NCI-H526 treated with DMSO at 0.1 percent for 48 hours (cell line): ENCODE measurements around the gene DECR2.
"Not testable (repeated sequence)": the region's sequence is repeated elsewhere in the genome, so short reads cannot be mapped to it uniquely, and the experiment has no call there.

ENCODE experiments used
- DNase-seq: peaks from one replicate; lab custom pipeline; 2025; lab: John Stamatoyannopoulos, UW

The DECR2 gene

DNA sequence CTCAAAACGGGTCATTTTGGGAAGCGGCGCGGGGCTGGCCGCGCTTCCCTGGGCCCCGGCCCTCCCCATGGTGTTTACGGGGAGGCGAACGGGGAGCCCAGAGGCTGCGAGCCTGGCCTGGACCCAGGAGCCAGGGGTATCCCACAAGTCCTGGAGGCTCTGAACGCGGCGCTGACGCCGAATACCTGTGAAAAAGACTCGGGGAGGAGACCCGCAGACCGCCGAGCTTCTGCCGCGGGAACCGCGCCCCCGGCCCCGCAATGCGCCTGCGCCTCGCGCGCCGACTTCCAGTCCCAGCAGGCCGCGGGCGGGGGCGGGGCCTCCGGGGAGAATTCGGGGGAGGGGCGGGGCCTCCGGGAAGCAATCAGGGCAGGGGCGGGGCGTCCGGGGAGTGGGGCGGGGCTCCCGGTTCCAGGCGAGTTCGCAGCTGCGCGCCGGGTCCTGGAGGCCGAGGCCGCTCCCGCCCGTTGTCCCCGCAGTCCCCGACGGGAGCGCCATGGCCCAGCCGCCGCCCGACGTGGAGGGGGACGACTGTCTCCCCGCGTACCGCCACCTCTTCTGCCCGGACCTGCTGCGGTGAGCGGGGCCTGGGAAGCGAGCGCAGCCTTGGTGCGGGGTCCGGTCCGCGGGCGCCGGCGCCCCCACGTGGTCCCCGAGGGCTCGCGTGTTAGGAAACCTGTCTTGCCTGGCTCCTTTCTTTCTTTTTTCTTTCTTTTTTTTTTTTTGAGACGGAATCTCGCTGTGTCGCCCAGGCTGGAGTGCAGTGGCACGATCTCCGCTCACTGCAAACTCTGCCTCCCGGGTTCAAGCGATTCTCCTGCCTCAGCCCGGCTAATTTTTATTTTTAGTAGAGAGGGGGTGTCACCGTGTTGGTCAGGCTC, at the start of gene DECR2:
Gene DECR2 (plus strand): TSS at position 418 of the 881 bp plus-strand sequence. CDS start 79 bp downstream, at position 497.
- peak; percentile 74 for DNase-seq

DNA sequence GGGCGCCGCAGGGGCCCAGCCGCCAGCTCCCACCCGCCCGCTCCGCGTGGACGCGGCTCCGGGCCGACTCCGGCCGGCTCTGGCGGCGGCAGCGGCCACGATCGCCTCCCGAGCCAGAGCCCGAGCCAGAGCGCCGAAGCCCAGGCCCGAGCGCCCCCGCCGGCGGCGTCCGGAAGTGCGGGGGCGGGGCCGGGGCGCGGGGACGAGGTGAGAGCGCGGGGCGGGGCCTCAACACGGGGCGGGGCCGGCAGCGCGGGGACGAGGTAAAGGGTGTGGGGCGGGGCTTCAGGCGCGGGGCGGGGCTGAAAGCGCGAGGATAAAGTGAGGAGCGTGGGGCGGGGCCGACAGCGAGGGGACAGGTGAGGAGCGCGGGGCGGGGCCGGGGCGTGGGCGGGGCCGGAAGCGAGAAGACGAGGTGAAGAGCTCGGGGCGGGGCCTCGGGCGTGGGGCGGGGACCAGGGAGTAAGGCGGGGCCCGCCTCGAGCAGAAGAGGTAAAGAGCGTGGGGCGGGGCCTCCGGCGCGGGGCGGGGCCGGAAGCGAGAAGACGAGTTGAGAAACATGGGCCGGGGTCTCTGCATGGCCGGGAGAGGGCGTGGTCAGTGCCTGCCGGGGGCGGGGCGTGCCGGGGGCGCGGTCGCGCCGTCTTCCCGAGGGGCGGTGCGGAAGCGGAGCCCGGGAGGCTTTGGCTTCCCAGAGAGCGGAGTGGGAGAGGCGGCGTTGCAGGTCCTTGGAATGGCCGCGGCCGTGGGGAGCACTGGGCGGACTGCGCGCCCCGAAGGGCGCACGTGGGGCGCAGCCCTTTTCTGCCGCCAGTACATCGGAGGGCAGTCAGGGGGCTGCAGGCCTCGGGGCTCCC, 48.9 kb upstream of the DECR2 start, which contains the start of gene AXIN1:
Gene AXIN1 (minus strand): TSS at position 177 of the 857 bp plus-strand sequence. CDS start 5,698 bp downstream, outside the sequence.
- peak; percentile 82 for DNase-seq

DNA sequence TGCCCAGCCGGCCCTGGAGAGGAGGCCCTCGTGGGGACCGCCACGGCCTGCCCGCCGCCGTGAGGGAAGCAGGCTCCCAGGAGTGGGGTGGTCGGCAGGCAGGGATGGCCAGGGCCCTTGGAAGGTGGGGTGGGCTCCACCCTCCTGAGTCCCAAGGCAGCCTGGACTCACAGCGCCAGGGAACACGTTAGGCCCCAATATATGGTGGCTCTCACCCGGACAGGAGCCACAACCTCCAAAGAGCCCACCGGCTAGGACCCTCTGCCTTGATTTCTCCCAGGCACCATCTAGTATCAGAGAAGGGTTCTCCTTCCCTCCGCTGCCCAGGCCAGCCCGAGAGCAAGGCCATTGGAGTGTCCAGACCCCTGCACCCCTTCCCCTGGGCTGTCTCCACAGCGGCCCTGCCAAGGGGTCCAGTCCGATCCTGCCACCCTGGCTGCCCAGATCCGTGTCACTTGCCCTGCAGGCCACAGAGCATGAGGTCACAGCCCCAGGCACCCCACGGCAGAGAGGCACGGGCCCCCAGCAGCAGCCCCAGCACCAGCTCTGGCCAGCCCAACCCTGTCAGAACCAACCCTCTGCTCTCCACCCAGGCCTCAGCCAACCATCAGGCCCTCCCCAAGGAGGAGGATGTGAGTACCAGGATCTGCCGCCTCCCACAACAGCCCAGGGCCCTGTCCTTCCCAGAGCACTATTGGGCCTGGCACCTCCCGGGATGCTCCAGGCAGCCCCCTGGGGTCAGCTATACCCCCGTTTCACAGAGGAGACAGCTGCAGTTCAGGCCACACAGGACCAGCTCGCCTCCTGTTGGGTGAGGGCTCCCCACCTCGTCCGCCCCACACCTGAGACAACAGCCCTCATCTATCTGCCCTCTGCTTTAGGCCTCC, 48.0 kb upstream of the DECR2 start:
- DNase-seq: no peak

DNA sequence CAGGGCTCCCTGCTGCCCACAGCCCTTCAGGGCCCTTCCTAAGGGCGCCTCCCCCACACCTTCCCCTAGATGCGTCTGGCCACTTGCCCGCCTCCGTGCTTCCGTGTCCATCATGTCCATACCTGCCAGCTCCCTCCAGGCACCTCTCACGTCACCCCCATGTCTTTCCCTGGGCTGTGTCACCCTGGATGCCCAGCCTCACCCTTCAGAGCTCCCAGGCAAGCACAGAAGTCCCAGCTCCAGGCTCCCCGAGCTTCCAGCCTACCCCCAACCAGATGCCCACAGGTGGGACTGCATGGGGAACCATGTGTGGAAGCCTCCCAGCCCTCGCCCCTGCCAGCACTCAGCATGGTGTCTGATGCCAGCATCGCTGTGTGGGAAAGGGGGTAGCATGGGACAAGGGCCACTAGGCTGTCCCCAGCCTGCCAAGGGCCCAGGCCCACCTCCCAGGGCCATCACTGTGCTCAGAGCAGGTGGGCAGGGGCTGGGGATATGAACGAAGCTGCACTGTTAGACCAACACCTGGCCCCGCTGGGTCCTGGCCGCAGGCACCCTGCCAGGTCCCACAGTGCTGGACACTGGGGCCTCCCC, 47.3 kb upstream of the DECR2 start:
- no peak for DNase-seq

- no peak for DNase-seq
Measured at GRCh38 chr16:354971-355461, 46.7 kb upstream of the DECR2 start.

GRCh38 chr16:356741-357140, 44.9 kb upstream of the DECR2 start:
- no peak for DNase-seq

DNA sequence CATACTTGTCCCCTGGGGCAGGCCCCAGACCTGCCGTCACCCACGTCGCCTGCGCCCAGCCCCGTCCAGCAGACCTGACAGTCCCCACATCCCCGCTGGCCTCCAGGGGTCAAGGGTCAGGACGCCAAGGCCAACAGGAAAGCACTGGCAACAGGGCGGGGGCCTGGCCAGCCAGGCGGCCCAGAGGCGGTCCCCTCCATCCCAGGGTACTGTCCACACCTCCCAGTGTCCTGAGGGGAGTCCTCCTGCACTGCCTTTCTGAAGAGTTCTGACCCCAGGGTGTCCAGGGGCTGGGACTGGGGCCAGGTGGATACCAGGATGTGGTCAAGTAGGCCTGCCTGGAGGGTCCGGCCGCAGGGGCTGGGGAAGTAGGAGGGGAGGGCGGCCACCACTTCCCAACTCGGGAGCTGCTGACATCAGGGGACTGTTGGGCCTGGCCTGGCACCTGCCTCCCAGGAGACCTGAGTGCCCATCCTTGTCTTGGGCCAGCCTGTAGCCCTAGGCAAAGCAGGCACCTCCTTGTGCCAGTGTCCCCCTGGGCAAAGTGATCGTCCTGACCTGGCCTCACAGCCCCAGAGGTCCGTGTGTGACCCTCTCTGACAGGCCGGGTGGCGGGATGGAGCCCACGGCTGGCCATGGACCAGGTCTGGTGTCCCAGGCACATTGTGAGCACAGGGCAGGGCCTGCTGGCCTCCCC, 42.5 kb upstream of the DECR2 start:
- no peak for DNase-seq

- no peak for DNase-seq
Measured at GRCh38 chr16:359871-360697, 41.6 kb upstream of the DECR2 start.

GRCh38 chr16:360698-361336, 40.9 kb upstream of the DECR2 start:
- DNase-seq: no peak

DNA sequence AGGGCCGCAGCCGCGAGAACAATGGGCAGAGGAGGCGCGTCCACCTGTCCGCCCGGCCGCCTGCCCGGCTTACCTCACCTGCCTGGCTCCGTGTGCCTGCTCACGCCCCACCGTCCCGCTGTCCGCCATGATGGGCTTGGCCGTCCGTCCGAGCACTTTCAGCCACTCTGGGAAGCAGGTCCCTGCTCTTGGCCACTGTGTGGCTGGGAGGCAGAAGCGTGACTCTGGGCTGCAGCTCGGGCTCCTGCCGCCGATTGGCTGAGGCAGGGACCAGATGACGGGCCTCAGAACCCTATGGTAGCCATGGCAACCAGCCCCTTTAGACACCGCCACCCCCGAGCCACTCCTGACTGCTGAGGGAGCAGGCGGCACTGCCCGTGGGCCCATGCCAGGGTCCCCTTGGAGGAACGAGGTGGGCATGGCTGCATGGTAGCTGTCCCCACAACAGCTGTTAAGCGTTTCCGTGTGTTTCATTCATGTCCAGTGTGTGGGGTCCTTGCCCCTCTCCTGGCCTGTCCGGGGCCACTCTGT, 40.3 kb upstream of the DECR2 start:
- DNase-seq: no peak

- DNase-seq: peak; percentile 33
Measured at GRCh38 chr16:361872-362701, 39.6 kb upstream of the DECR2 start.

DNA sequence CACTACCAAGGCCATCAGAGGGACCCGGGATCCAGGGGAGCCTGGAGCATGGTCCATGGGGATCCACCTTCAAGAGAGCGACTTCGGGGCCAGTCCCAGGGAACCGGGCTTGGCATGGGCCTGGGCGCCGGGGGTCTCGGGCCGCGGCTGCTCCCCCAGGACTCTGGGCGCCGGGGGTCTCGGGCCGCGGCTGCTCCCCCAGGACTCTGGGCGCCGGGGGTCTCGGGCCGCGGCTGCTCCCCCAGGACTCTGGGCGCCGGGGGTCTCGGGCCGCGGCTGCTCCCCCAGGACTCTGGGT, 39.0 kb upstream of the DECR2 start:
- not testable (repeated sequence) for DNase-seq

GRCh38 chr16:363110-363765, 38.4 kb upstream of the DECR2 start:
- DNase-seq: no peak

DNA sequence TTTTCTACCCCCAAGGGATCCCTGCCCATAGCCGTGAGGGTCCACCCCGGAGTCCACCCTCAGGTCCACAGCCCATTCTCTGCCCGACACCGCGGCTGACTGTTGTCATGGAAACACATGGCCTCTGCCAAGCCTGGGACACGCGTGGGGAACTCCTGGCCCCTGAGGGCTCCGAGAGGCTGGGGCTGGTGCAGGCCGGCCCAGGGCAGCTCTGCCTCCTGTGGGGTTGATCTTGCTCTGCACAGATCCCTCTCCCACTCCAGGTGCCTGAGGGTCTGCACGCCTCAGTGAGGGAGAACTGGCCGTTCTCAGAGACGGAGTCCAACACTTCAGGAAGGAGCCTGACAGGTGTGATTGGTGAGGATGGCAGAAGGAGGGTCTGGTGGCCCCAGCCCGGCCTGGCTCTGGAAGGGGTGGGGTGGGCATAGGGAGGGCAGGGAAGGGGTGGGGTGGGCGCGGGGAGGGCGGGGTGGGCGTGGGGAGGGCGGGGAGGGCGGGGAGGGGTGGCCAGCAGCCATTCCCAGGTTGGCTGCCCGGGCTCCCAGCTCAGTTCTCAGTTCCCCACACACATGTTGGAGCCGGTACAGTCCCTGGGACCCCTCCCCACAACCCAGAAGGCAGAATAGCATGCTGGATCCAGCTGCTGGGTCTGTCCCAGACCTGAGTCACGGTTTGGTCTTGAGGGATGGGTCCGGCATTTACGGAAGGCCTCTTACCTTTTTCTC, 37.8 kb upstream of the DECR2 start:
- DNase-seq: no peak

DNA sequence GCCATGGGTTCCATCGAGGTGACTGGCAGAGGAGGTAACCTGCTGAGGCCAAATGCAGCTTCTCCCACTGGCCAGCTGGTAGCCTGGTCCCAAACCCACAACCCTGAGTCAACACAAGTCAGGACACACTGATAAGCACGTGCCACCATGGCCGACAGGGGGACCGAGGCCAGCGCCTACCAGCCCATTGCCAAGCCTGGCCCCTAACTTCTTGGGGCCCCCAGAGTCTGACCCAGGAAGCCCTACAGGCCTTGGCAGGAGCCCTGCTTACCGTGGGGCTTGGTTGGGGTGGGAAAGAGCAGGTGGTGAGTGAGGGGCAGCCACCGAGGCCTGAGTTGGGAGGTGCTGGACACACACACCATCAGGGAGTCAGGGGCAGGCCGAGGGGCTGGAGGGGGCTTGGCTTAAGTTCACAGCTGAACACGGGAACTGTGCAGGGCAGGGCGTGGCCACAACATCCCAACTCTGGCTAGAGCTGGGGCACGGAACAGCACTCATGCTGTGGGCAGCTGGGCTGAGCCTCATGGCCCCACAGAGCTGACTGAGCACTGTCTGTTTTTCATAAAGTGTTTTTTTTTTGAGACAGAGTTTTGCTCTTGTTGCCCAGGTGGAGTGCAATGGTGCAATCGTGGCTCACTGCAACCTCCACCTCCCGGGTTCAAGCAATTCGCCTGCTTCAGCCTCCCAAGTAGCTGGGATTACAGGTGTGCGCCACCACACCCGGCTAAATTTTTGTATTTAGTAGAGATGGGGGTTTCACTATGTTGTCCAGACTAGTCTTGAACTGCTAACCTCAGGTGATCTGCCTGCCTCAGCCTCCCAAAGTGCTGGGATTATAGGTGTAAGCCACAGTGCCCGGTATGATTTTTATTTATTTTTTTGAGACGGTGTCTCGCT, 36.8 kb upstream of the DECR2 start:
- DNase-seq: no peak

DNA sequence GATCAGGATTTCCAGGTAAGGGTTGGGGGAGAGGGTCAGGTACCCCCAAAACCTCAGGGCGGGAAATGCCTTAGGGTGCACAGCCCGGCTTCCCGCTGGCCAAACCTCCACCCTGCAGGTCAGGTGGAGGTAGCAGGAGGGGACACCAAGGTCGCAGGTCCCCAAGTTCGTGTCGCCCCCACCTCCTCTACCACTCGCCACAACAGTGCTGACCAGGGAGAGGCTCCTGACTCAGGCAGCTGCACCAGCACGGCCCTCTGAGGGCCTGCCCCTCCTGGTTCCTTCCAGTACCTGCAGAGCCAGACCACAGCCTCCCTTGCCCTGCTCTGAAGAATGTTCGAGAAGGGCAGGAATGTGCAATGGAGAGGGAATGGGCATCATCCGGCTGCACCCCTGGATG, 35.2 kb upstream of the DECR2 start:
- DNase-seq: no peak
